Fibroblast of upper back skin (primary cell): Measurements from ENCODE around the gene SUCLA2.
"Not testable (repeated sequence)": the region's sequence is repeated elsewhere in the genome, so short reads cannot be mapped to it uniquely, and the experiment has no call there.

ENCODE experiments used
- DNase-seq: peaks from one replicate; pipeline ENCODE4 v3.0.0-alpha.2; 2013

Gene SUCLA2

DNA sequence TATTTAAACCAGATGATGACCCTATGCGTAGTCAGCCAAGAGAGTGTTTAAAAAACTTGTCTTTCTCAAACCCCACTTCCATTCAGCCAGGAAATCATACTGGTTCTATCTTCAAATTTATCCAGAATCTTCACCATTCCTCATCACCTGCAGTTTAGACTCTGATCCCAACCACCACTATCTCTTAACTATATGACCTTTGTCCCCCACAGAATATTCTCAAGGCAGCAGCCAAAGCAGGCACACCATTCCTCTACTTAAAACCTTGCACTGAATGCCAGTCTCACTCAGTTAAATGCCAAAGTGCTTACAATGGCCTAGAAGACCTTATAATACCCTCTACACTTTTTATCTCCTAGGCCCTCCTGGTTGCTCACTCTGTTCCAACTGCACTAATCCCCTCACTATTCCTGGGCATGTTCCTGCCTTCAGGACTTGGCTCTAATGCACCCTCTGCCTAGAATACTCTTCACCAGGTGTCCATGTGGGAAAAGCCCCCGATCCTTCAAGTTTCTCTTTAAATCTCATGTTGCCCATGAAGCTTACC lies 10.1 kb downstream of the SUCLA2 start:
- DNase-seq, result no peak

DNA sequence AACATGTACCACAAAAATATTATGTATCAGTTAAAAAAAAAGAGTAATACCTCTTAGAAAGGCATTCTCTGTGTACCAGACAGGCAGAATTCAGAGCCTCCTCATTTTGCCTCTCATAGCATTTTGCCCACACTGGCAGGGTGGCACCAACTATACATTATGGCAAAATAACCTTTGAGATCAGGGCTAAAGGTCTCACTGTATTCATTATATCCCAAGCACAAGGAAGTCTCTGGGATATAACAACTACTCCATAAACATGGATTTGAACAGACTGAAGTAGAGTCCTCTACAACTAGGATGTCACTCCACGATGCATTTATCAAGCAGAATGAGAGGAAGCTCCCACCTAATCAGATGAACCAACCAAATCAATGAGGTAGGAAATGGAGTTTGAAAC lies 10.6 kb downstream of the SUCLA2 start:
- DNase-seq, result no peak

DNA sequence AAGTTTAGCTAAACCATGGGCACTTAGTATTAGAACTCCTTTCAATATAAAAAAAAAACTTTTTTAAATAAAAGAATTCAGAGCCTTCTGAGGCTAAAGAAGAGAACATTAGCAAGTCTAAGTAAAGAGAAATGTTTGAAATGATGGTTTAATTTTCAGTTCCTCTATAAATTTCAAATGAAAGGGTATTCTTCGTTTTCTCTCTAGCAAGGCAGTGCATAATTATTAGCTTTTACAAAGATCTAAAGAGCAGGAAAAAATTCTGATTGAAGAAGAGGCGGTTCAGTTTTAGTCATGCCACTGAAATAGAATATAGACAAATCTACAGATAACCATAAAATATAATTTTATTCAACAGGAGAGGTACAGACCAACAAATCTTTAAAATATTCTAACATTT lies 18.0 kb downstream of the SUCLA2 start:
- no peak for DNase-seq

DNA sequence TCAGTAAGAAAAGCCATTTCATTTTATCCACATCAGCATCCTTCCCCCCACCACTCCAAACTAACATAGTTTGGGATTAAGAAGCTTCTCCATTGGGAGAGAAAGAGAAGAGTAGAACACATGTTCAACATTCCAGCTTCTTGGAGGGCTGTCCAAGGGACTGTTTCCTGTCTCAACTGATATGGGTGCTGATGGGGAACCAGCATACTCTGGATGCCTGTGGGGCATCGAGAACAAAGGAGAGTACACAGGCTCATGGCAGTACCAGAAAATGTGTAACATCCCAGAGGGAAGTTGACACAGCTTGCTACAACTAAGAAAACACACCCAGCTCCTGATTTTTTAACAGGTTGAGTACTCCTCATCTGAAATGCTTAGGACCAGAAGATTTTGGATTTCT lies 24.7 kb downstream of the SUCLA2 start:
- peak; percentile 22 for DNase-seq

DNA sequence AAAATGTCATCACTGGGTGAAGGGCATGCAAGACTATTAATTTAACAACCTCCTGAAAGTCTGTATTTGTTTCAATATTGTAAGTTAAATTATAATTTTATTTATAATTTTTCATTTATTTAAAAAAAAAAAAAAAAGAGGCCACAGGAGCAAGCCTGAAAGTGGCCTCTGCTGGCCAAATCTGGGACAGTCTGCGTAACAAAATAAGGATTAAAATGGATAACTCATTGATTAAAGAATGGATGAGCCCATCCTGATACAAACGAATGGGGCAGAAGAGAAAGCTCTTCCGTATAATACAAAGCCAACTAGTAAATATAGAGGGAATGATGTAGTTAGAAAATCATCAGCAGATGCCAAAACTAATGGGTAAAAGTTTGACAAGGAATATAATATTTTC lies 36.2 kb downstream of the SUCLA2 start:
- no peak for DNase-seq

DNA sequence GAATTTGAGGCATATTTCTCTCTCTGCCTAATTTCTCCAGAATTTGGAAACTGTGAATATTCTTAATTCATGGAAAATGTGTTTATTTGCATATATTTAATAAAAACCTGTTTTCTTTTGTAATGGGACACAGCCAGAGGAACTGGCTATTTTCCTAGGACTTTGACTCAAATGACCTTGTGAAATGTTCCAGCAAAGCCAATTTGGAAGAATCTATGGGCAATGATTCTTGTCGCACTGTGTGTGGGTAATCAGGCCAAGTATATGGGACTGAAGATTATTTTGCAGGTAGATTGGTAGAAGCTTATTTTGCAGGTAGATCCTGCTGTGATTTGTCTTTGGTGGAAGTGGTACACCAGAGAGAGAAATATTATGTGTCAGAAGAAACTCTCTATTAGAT lies 38.8 kb downstream of the SUCLA2 start:
- DNase-seq, result no peak

DNA sequence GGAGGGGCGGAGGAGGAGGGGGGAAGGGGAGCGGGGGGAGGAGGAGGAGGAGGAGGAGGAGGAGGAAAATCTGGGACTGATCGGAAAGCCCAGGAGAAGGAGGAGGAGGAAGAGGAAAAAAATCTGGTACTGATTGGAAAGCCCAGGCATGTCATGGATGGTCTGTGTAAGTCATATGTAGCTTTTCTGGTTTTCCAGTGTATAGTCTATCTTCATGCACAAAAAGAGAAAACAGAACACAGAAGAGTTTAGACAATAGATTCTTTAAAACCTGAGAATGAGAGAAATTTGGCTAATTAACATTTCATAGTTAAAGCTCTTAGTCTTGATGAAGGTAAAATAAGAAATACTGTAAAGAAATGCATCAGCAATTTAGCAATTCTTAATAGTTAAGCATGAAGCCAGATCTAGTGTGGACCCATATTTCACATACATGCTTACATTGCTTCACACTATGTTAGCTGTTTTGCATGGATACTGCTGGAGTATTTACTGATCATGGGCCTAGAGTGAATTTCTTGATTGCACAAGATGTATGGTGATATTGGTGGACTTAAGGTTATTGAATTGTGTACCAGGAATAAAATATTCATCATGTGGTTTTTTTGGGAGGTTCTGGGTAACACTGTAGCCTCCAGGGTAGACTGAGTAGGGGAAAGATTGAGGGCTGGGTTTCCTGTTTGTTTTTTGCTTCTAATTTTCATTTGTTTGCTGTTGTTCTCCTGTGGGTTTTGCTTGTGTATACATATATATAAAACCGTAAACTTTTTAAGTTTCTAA lies 41.4 kb downstream of the SUCLA2 start:
- DNase-seq, result no peak

DNA sequence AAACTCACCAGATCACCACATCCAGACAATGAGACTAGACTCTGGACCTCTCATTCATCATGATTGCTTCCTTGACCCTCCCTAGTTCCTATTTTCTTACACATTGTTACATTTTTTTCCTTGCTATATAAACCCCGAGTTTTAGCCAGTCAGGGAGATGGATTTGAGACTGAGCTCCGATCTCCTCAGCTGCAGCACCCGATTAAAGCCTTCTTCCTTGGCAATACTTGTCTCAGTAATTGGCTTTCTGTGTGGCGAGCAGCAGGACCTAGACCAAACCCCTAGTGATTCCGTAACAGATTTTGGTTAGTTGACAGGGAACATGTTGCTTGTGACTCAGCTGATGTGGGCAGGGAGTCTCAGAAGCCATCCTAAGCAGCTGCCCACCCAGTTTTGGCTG lies 44.0 kb downstream of the SUCLA2 start:
- no peak for DNase-seq

DNA sequence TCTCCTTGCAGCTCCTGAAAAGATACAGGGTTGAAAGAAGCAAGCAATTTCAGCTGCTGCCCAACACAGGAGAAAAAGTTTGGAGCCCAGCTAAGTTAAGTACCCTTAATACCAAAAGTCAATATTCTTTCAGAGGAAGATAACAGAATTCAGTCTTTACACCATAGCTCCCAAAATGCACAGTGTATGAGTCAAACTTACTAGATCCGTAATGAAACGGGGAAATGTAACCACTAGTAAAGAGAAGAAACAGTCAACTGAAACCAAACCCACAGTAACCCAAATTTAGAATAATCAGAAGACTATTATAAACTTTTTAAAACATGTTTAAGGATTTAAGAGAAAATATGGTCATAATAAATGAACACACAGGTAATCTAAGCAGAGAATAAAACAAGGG lies 45.2 kb downstream of the SUCLA2 start:
- no peak for DNase-seq

DNA sequence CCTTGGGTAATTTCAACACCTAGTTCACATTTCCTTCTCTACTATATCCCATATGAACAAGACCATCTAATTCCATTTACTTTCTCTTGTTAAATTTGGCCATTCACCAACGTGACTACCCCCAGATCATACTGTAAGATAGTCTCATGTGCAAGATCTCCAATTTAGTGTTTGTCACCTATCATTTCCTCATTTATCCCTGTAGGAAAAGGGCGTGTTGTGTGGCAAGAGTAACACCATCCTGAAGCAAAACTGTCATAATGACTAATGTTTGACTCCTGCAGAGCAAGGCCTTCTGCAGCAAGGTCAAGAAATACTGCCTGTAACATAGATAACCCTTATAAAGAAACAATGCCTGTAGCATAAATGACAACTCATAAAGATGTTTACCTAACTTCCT lies 51.3 kb downstream of the SUCLA2 start:
- no peak for DNase-seq

DNA sequence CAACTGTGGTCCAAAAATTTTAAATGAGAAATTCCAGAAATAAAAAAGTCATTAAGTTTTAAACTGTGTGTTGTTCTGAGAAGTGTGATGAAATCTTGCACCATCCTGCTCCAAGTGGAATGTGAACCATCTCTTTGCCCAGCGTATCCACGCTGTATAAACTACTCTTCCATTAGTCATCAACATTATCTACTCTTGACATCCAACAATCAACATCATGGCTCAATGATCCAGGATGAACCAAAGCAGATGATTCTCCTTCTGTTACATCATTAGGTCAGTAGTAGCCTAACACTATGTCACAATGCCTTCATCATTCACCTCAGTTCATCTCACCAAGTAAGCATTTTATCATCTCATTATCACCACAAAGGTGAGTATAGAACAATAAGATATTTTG lies 55.3 kb downstream of the SUCLA2 start:
- peak; percentile 71 for DNase-seq

DNA sequence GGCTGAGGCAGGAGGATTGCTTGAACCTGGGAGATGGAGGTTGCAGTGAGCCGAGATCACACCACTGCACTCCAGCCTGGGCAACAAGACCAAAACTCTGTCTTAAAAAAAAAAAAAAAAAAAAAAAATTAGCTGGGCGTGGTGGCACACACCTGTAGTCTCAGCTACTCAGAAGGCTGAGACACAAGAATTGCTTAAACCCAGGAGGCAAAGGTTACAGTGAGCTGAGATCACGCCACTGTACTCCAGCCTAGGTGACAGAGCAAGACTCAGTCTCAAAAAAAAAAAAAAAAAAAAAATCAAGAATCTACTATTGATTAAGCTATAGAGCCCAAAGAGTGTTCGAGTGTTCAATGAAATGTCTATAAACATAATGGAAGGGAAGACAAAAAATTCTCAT lies 55.9 kb downstream of the SUCLA2 start:
- not testable (repeated sequence) for DNase-seq

DNA sequence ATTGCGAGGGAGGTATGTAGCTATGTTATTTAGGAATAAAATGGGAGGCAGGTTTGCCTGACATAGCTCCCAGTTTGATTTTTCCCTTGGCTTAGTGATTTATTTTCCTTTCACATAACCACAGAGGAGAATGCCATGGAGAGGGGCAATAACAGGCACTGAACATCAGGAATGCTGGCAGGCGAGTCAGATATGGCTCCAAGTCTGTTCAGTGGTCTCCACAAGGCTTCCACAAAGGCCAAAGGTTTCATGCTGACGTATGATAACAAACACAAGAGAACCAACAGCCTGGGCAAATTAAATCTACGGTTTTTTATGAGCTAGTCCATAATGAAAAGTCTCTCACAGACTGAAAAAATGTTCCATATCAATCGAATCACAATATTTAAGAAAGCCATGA lies 66.7 kb downstream of the SUCLA2 start:
- DNase-seq, result no peak

DNA sequence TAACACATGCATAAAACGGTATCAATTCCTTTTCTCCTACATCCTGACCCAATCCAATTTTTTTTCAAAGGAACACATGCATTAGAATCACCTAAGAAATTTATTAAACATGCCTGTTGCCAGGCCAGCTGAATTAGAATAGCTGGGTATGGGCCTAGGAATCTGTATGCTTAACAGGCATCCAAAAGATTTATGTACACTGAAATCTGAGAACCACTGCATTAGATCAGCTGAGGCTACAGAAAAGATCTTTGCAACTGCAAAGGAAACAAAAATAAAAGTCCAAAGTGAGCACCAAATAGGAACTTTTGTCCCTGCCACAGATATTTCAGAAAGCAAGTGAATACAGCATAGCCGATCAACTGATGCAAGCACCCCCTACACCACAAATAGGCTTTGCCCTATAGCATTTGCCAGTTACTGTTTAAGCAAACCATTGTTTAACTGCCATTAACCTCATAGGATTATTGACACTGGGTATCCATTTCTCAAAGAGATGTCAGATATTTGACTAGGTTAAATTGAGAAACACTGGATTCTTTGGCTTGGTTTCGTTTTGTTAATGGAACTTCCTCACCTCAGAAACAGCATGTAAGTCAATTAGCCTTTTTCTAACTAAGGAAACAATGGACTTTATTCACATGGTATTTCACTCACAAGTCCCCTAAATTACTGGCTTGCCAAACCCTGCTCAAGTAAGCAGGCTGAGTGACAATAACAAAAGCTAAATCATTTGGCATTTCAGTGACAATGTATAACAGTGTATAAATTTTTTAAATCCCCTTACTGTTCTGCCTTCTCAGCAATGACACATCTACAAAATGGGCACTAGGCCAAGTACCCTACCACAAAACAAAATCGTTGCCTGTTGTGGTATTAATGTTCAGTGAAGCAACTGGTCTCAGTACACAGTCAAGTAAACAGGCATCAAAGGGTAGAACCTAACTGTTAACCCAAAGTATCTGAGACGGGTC lies 67.8 kb downstream of the SUCLA2 start:
- DNase-seq, result peak; percentile 27

DNA sequence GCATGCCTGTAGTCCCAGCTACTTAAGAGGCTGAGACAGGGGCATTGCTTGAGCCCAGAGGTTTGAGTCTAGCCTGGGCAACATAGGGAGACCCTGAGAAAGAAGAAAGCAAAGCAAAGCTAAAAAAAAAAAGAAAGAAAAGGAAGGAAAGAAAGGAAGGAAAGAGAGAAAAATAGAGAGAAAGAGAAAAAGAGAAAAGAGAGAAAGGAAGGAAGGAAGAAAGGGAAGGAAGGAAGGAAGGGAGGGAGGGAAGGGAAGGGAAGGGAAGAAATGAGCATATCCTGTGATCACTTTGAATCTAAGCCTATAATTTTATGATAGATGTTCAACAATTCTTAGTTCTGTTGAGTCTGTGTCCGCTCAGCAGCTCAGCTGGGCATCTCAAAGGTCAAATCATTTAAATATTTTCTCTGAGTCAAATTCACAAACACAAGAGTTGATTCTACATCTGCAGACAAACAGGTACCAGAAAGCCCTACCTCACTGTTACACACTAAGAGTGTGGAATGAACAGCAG lies 70.4 kb downstream of the SUCLA2 start:
- DNase-seq, result no peak

DNA sequence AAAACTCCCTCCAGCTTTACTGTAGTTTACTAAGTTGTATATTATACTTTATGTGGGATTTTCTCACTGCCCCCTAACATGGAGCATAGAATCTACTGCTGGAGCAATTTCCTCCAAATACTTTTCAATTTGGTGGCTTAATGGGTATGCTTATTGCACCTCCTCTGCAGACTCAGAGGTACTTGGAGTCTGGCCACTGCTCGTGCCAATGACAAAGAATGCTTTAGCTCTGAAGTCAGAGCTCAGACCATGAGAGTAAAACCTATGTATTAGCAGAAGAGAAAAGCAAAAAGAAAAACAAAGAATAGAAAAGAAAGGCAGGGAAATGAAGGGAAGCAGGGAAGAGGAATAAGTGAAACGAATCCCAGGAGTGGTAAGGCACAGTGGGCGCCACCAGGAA lies 71.9 kb downstream of the SUCLA2 start:
- DNase-seq, result peak; percentile 8

DNA sequence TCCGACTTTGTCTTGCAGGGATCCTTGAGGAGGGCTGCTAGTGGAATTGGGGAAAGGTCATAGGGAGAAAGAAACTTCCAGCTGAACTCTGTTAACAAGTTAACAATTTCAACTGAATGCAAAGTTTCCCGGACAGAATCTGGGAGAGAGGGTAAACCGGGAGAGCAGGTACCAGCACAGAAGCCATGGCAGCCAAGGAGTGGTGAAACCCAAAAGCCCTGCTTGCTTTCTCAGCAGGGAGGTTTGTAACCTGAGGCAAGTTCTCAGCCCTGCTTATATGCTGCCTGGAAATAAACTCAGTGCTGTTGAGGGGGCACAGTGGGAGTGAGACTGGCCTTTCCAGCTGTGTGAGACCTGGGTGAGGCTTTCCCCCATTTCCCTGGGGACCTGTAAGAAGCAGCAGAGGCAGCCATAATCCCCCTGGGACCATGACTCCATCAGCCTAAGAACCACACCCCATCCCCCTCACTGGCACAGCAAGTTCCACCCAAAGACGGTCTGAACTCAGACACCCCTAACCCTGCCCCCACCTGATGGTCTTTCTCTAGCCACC lies 84.0 kb downstream of the SUCLA2 start:
- DNase-seq, result no peak

DNA sequence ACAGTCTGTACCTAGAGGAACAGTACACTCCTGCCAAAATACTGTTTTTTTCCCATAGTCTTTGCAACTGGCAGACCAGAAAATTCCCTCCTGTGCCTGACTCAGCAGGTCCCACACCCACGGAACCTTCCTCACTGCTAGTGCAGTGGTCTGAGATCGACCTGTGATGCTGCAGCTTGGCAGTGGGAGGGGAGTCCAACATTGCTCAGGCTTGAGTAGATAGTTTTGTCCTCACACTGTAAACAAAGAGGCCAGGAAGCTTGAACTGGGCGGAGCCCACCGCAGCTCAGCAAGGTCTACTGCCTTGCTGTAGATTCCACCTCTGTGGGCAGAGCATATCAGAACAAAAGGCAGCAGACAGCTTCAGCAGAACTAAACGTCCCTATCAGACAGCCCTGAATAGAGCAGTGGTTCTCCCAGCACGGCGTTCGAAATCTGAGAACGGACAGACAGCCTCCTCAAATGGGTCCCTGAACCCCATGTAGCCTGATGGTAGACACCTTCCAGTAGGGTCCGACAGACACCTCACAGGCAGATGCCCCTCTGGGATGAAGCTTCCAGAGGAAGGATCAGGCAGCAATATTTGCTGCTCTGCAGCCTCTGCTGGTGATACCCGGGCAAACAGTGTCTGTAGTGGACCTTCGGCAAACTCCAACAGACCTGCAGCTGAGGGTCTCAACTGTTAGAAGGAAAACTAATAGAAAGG lies 92.7 kb downstream of the SUCLA2 start:
- DNase-seq, result no peak

DNA sequence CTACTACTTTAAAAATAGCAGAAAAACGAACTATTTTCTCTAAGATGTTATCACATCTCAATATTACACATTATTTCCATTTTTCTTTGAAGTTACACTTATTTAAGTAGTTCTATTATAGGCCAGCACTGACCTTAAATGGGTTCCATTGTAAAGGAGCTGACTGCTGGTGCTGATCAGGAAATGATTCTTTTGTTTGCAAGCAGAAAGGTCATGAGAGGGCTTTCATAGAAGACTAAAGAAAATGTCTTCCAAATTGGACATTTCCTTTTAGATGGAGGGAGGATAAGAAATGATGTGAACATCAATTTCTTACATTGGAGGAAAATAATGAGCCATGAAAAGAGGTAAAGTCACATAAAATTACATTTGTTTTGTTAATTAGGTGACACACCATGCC lies 96.2 kb downstream of the SUCLA2 start:
- DNase-seq, result no peak

DNA sequence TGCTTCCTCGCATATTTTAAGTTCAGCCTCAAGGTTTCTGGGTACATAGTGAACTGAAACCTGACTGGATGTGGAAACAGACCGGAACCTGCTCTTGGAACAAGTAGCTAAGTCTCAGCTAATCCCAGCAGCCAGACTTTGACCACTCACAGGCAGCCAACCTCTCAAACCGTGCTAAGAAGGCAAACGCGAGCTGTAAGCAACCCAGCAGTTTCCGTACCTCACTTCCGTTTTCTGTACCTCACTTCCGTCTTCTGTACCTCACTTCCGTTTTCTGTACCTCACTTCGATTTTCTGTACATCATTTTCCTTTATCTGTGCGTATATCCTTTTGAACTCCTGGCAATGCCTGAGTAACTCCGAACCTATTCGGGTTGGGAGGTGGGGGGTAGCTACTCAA lies 96.8 kb downstream of the SUCLA2 start:
- DNase-seq, result no peak

DNA sequence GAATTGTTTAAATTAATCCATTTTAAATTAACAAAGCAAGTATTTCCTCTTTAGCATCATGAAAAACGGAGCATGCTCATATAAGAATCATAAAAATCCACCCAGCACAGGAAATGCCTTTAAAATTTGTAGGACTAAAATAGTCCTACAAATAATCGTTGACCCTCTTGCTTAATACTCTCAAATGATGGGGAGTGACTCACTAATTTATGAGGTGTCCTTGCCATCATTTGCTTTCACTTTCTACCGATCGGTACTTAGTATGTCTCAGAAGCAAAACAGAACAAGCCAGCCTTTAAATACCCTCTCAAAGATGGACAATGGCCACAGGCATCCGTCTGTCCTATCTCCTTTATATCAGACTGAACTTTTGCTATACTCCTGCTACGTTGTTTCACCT lies 97.2 kb downstream of the SUCLA2 start:
- DNase-seq, result peak; percentile 25

DNA sequence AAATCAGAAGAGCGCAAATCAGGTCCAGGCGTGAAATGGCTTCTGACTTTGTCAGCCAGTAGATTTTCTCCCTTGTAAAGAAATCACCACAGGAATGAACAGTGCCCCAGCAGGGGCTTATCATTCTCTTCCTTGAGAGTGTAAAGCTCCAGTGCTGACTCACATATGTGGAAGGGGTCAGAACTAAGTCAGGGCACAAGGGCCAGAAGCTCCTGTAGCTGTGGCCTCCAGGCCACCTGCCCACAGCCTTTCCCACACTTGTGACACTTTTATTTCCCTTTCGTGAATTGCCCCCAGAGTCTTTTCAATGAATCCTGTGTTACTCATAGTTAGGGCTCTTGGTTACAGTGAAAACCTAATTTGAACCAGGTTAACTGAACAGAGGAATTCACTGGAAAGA lies 99.6 kb downstream of the SUCLA2 start:
- DNase-seq, result peak; percentile 80

DNA sequence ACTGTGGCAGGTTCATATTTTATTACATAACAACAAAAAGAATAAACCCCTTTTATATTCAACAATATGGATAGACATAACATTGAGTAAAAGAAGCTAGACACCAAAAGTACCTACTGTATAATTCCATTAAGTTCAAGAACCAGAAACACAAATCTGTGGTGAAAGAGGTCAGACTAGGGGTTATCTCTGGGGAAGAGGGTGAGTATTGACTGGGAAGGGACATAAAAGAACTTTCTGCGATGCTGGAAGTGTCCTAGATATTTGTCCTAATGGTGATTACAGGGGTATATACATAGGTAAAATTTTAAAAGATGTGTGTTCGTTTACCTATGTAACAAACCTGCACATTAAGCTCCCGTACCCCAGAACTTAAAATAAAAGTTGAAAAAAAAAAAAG lies 103.0 kb downstream of the SUCLA2 start:
- no peak for DNase-seq
